Smooth muscle cell (in vitro differentiated cells): ENCODE data around the gene ZNF639. TPM values are rescaled to one million over a fixed set of nuclear protein-coding genes. Genes with fewer than 3 reads are reported as not detected.

Experiments used
- DNase-seq: peaks from one replicate; lab custom pipeline; 2025; ENCODE audit not compliant: unreplicated experiment; lab: John Stamatoyannopoulos, UW
- H2AFZ ChIP-seq: fragments of 200-600 bp; sonication (generic); 2 replicates; pipeline ENCODE4 v1.6.0; 2016; ENCODE audit warnings: antibody characterized with exemption, low read depth, mild to moderate bottlenecking
- H3F3A ChIP-seq: fragments of 200-600 bp; sonication (generic); 2 replicates; pipeline ENCODE4 v1.6.0; 2017; ENCODE audit warnings: antibody characterized with exemption, low read depth
- H3K27ac ChIP-seq: fragments of 200-600 bp; sonication (generic); 2 replicates; pipeline ENCODE4 v1.5.1; 2016; ENCODE audit warnings: low read depth, mild to moderate bottlenecking
- H3K27me3 ChIP-seq: fragments of 200-600 bp; sonication (generic); 2 replicates; pipeline ENCODE4 v1.6.1; 2016; ENCODE audit warnings: low read depth, mild to moderate bottlenecking
- H3K36me3 ChIP-seq: fragments of 200-600 bp; sonication (generic); 2 replicates; pipeline ENCODE4 v1.5.1; 2016; ENCODE audit warnings: low read depth
- H3K4me1 ChIP-seq: fragments of 200-600 bp; sonication (generic); 2 replicates; pipeline ENCODE4 v1.5.1; 2016; ENCODE audit warnings: low read depth
- H3K4me2 ChIP-seq: fragments of 200-600 bp; sonication (generic); 2 replicates; pipeline ENCODE4 v1.6.0; 2016; ENCODE audit warnings: mild to moderate bottlenecking
- H3K4me3 ChIP-seq: fragments of 200-600 bp; sonication (generic); 2 replicates; pipeline ENCODE4 v1.5.1; 2016; ENCODE audit warnings: mild to moderate bottlenecking
- H3K79me2 ChIP-seq: fragments of 200-600 bp; sonication (generic); 2 replicates; pipeline ENCODE4 v1.6.0; 2016; ENCODE audit warnings: low read depth, mild to moderate bottlenecking
- H3K9ac ChIP-seq: fragments of 200-600 bp; sonication (generic); 2 replicates; pipeline ENCODE4 v1.6.0; 2016; ENCODE audit warnings: low read depth
- H3K9me3 ChIP-seq: fragments of 200-600 bp; sonication (generic); replicated peaks from 2 replicates; pipeline ENCODE4 v1.5.1; 2016; ENCODE audit warnings: low read depth
- H4K20me1 ChIP-seq: fragments of 200-600 bp; sonication (generic); 2 replicates; pipeline ENCODE4 v1.6.0; 2016; ENCODE audit warnings: low read depth
- WGBS: methylation state at CpG from one replicate; pipeline ENCODE4 v1.1.7; 2016; ENCODE audit warnings: low lambda C conversion rate; 5-methylcytosine and 5-hydroxymethylcytosine counted together
- polyA plus RNA-seq: library from polyadenylated mRNA; unstranded; fragments of >200 nt; fragmentation: Nextera tagmentation; extraction: Ambion mirVana; gene quantifications from 2 replicates; pipeline ENCODE4 v1.2.1, GENCODE V29; 2016
- total RNA-seq: library from RNA; depleted of rRNA; stranded (reverse); fragments of >200 nt; gene quantifications from 2 replicates; pipeline ENCODE4 v1.2.3, GENCODE V29; 2014
- TF ChIP-seq, protein P1 (sequence below): fragments of 200-600 bp; sonication (generic); IDR thresholded peaks from 2 replicates; pipeline ENCODE4 v1.5.1; 2017; ENCODE audit warnings: borderline replicate concordance, mild to moderate bottlenecking, antibody characterized with exemption; ENCODE audit not compliant: insufficient read depth, poor library complexity, severe bottlenecking

ZNF639 gene
- total and polyA plus RNA-seq, 2 experiments from 2014 or later, result 26.8 to 40.4 TPM

DNA sequence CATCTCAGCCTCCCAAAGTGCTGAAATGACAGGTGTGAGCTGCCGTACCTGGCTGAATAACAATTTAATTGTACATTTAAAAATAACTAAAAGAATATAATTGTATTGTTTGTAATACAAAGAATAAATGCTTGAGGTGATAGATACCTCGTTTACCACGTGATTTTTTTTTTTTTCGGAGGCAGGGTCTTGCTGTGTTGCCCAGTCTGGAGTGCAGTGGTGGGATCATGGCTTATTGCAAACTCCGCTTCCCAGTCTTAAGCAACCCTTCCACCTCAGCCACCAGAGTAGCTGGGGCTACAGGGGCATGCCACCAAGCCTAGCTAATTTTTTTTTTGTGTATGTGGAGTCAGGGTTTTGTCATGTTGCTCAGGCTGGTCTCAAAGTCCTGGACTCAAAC lies 40.5 kb downstream of the ZNF639 start:
- Histone ChIP-seq H3K4me3 (no peak overlapping the region), H3K4me1 (no peaks in the 10 kb centered on the region), H3K9ac (no peak overlapping the region), H3K27ac (no peak overlapping the region), H3K79me2 (no peaks in the 10 kb centered on the region), H3K9me3 (no peaks in the 10 kb centered on the region), H3K4me2 (no peak overlapping the region), H3K36me3 (peaks cover 16% of the 10 kb centered on the region), H3F3A (no peaks in the 10 kb centered on the region), H2AFZ (no peak overlapping the region), H4K20me1 (peaks cover 3% of the 10 kb centered on the region), H3K27me3 (no peaks in the 10 kb centered on the region)
- TF ChIP-seq, protein P1, sequence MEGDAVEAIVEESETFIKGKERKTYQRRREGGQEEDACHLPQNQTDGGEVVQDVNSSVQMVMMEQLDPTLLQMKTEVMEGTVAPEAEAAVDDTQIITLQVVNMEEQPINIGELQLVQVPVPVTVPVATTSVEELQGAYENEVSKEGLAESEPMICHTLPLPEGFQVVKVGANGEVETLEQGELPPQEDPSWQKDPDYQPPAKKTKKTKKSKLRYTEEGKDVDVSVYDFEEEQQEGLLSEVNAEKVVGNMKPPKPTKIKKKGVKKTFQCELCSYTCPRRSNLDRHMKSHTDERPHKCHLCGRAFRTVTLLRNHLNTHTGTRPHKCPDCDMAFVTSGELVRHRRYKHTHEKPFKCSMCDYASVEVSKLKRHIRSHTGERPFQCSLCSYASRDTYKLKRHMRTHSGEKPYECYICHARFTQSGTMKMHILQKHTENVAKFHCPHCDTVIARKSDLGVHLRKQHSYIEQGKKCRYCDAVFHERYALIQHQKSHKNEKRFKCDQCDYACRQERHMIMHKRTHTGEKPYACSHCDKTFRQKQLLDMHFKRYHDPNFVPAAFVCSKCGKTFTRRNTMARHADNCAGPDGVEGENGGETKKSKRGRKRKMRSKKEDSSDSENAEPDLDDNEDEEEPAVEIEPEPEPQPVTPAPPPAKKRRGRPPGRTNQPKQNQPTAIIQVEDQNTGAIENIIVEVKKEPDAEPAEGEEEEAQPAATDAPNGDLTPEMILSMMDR, result no peak
- no peak for DNase-seq
- 98% methylated on average over 5 of the region's 5 CpGs for WGBS

DNA sequence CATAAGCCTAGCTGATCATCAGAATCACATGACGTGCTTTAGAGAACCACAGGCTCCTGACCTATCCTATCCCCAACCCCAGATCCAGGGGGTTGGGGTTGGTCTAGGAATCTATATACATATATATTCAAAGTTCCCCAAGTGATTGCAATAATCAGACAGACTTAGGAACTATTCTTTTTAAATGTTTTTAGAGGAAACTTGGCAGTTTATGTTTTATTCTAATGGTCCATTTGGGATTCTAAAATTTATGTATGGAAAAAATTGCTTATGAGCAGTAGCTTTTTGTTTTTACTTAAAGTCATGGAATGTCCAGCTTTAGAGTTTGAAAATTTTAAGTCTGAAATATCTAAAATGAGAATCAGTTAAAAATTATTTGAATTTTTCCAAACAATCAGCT lies 46.8 kb downstream of the ZNF639 start:
- 88% methylated on average over 1 of the region's 1 CpG for WGBS

DNA sequence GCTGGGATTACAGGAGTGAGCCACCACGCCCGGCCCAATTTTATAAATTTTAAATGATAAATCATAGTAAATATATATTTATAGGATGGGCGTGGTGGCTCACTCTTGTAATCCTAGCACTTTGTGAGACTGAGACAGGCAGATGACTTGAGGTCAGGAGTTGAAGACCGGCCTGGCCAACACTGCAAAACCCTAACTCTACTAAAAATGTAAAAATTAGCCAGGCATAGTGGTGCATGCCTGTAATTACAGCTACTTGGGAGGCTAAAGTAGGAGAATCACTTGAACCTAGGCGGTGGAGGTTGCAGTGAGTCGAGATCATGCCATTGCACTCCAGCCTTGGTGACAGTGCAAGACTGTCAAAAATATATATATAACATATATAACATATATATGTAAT lies 51.1 kb downstream of the ZNF639 start:
- Histone ChIP-seq H4K20me1 (no peaks in the 10 kb centered on the region), H3F3A (no peaks in the 10 kb centered on the region), H3K4me3 (no peak overlapping the region), H3K27ac (no peak overlapping the region), H2AFZ (no peak overlapping the region), H3K36me3 (peaks cover 18% of the 10 kb centered on the region), H3K9ac (no peak overlapping the region), H3K9me3 (no peaks in the 10 kb centered on the region), H3K4me1 (no peaks in the 10 kb centered on the region), H3K4me2 (no peak overlapping the region), H3K27me3 (no peaks in the 10 kb centered on the region), H3K79me2 (no peaks in the 10 kb centered on the region)
- DNase-seq, result no peak
- WGBS, result 98% methylated on average over 6 of the region's 6 CpGs
- TF ChIP-seq, protein P1, result no peak

More for the DNA sequence above, 46.8 kb downstream of the ZNF639 start:
- Histone ChIP-seq H3K9ac (no peak overlapping the region), H3K79me2 (no peaks in the 10 kb centered on the region), H3K4me3 (no peak overlapping the region), H3K4me2 (no peak overlapping the region), H4K20me1 (no peaks in the 10 kb centered on the region), H2AFZ (no peak overlapping the region), H3K9me3 (no peaks in the 10 kb centered on the region), H3F3A (no peaks in the 10 kb centered on the region), H3K4me1 (no peaks in the 10 kb centered on the region), H3K36me3 (peaks cover 4% of the 10 kb centered on the region), H3K27ac (no peak overlapping the region), H3K27me3 (no peaks in the 10 kb centered on the region)
- TF ChIP-seq, protein P1, result no peak
- no peak for DNase-seq

DNA sequence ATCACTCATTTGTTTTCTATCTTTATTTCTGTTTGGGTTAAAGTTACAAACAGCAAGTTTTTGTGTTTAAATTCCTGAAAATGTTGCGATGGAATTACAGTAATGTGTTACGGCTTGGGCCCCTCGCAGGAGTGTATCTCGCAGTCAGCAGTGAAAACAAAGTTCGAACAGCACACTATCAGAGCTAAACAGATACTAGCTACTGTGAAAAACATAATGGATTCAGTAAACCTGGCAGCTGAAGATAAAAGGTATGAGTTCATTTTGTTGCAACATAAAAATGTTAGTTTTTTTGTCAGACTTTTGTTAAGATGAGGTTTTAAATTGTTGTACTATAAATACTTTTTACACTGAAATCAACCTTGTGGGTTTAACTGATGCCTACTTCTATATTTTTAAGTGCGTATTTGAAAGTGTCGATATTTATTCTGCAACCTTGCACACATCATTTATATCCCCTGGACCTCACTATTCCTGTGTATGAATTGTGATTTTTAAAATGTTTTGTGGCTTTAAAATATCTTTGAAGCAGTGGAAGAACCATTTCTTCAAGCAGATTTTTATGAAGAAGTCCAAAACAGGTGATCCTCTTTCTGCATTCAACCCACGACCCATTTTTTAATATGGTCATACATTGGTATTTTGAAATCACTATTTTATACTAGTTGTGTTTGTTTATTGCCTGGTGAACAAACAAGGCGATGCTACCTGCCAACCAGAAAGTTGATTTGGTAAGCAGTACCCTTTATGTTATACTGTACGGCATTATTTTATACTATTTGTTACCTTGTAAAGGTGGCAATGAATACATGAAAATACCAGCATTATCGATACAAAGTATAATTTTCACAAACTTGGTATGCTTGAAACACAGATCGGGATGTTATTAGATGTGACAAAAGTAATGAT lies 52.5 kb downstream of the ZNF639 start:
- DNase-seq, result no peak
- no peak overlapping the region for H3K4me3 ChIP-seq
- H3K4me1 ChIP-seq, result no peaks in the 10 kb centered on the region
- no peaks in the 10 kb centered on the region for H3K9me3 ChIP-seq
- H3K9ac ChIP-seq, result no peak overlapping the region
- peaks cover 21% of the 10 kb centered on the region for H3K36me3 ChIP-seq
- H4K20me1 ChIP-seq, result no peaks in the 10 kb centered on the region
- 92% methylated on average over 12 of the region's 12 CpGs for WGBS
- no peak overlapping the region for H3K27ac ChIP-seq
- no peaks in the 10 kb centered on the region for H3K79me2 ChIP-seq
- H3F3A ChIP-seq, result no peaks in the 10 kb centered on the region
- H2AFZ ChIP-seq, result no peak overlapping the region
- no peaks in the 10 kb centered on the region for H3K27me3 ChIP-seq
- no peak overlapping the region for H3K4me2 ChIP-seq
- TF ChIP-seq, protein P1, result no peak
